OCI-LY1 (cell line): ENCODE measurements around the gene RASA3.

Source experiments
- H2AFZ ChIP-seq: fragments of 200-600 bp; sonication (generic), shearing (Covaris generic); 2 replicates; pipeline ENCODE4 v1.6.0; 2014; ENCODE audit warnings: antibody characterized with exemption, mild to moderate bottlenecking, low read length
- H3F3A ChIP-seq: fragments of 200-600 bp; sonication (generic), shearing (Covaris generic); 2 replicates; pipeline ENCODE4 v1.6.0; 2014; ENCODE audit warnings: mild to moderate bottlenecking, antibody characterized with exemption, low read length, moderate library complexity; ENCODE audit not compliant: insufficient read depth
- H3K27ac ChIP-seq: fragments of 200-600 bp; sonication (generic); 2 replicates; pipeline ENCODE4 v1.5.1; 2014; ENCODE audit warnings: low read length, mixed run types, mild to moderate bottlenecking, low read depth; ENCODE audit not compliant: poor library complexity, severe bottlenecking
- H3K27me3 ChIP-seq: fragments of 200-600 bp; sonication (generic); 2 replicates; pipeline ENCODE4 v1.6.0; 2014; ENCODE audit warnings: antibody characterized with exemption, mild to moderate bottlenecking, low read length, moderate library complexity; ENCODE audit not compliant: insufficient read depth
- H3K36me3 ChIP-seq: fragments of 200-600 bp; sonication (generic); 2 replicates; pipeline ENCODE4 v1.6.1; 2014; ENCODE audit warnings: mild to moderate bottlenecking, antibody characterized with exemption, low read length, moderate library complexity, mixed read lengths; ENCODE audit not compliant: insufficient read depth
- H3K4me1 ChIP-seq: fragments of 200-600 bp; sonication (generic); 2 replicates; pipeline ENCODE4 v1.5.1; 2014; ENCODE audit warnings: mild to moderate bottlenecking, low read length, moderate library complexity; ENCODE audit not compliant: insufficient read depth, severe bottlenecking
- H3K4me2 ChIP-seq: fragments of 200-600 bp; sonication (generic), shearing (Covaris generic); 2 replicates; pipeline ENCODE4 v1.6.1; 2014; ENCODE audit warnings: low read length
- H3K4me3 ChIP-seq: fragments of 200-600 bp; sonication (generic); 2 replicates; pipeline ENCODE4 v1.5.1; 2014; ENCODE audit warnings: low read length, low read depth, mild to moderate bottlenecking, mixed read lengths; ENCODE audit not compliant: poor library complexity, severe bottlenecking
- H3K79me2 ChIP-seq: fragments of 200-600 bp; shearing (Covaris generic); 2 replicates; pipeline ENCODE4 v1.6.1; 2016; ENCODE audit warnings: mixed run types, low read length, mixed read lengths; ENCODE audit not compliant: insufficient read depth
- H3K9ac ChIP-seq: fragments of 200-600 bp; sonication (generic), shearing (Covaris generic); 2 replicates; pipeline ENCODE4 v1.6.1; 2014; ENCODE audit warnings: mild to moderate bottlenecking, low read length, mixed read lengths
- H3K9me2 ChIP-seq: fragments of 200-600 bp; sonication (generic), shearing (Covaris generic); 2 replicates; pipeline ENCODE4 v1.6.1; 2014; ENCODE audit warnings: low read depth, mild to moderate bottlenecking, low read length, mixed read lengths
- H3K9me3 ChIP-seq: fragments of 200-600 bp; shearing (Covaris generic); 2 replicates; pipeline ENCODE4 v1.6.1; 2014; ENCODE audit warnings: low read length, mixed read lengths
- H4K20me1 ChIP-seq: fragments of 200-600 bp; sonication (generic), shearing (Covaris generic); 2 replicates; pipeline ENCODE4 v1.6.0; 2016; ENCODE audit warnings: mild to moderate bottlenecking, low read length; ENCODE audit not compliant: insufficient read depth
- CTCF ChIP-seq: fragments of 200-600 bp; sonication (generic), shearing (Covaris generic); IDR thresholded peaks from 2 replicates; pipeline ENCODE4 v1.5.1; 2017; ENCODE audit warnings: mild to moderate bottlenecking, antibody characterized with exemption, low read length, moderate library complexity, mixed read lengths
- EZH2 ChIP-seq: fragments of 200-600 bp; sonication (generic), shearing (Covaris generic); IDR thresholded peaks from 2 replicates; pipeline ENCODE4 v1.8.0; 2017; ENCODE audit warnings: borderline replicate concordance, mixed run types, mild to moderate bottlenecking, antibody characterized with exemption, low read length, moderate library complexity, mixed read lengths

RASA3 gene

GRCh38 chr13:113981611-113982295 lies 150.7 kb downstream of the RASA3 start:
- Histone ChIP-seq H3K27me3 (no peaks in the 10 kb centered on the region), H3K27ac (no peak overlapping the region), H3K4me1 (no peaks in the 10 kb centered on the region), H3K36me3 (peaks cover 60% of the 10 kb centered on the region), H3K9me3 (no peaks in the 10 kb centered on the region), H2AFZ (no peak overlapping the region), H4K20me1 (no peaks in the 10 kb centered on the region), H3K9ac (no peak overlapping the region), H3F3A (no peaks in the 10 kb centered on the region), H3K4me2 (no peak overlapping the region), H3K4me3 (no peak overlapping the region), H3K9me2 (no peaks in the 10 kb centered on the region), H3K79me2 (no peaks in the 10 kb centered on the region)
- no peak for TF ChIP-seq EZH2
- no peak for TF ChIP-seq CTCF

GRCh38 chr13:113981194-113981605 lies 151.2 kb downstream of the RASA3 start:
- Histone ChIP-seq H3K4me3 (no peak overlapping the region), H3K9me3 (no peaks in the 10 kb centered on the region), H4K20me1 (no peaks in the 10 kb centered on the region), H3K27me3 (no peaks in the 10 kb centered on the region), H3K27ac (no peak overlapping the region), H3K36me3 (peaks cover 63% of the 10 kb centered on the region), H3K9ac (no peak overlapping the region), H3K9me2 (no peaks in the 10 kb centered on the region), H2AFZ (no peak overlapping the region), H3K4me2 (no peak overlapping the region), H3K79me2 (no peaks in the 10 kb centered on the region), H3K4me1 (no peaks in the 10 kb centered on the region), H3F3A (no peaks in the 10 kb centered on the region)
- TF ChIP-seq EZH2, result no peak

- no peak overlapping the region for H3K9ac ChIP-seq
- H3K36me3 ChIP-seq, result peaks cover 66% of the 10 kb centered on the region
- H4K20me1 ChIP-seq, result no peaks in the 10 kb centered on the region
These were observed 151.8 kb downstream of the RASA3 start for GRCh38 chr13:113980489-113981064.

More at GRCh38 chr13:113980489-113981064, 151.8 kb downstream of the RASA3 start:
- H3K27me3 ChIP-seq, result no peaks in the 10 kb centered on the region
- H3K4me3 ChIP-seq, result no peak overlapping the region
- TF ChIP-seq EZH2 (no peak), CTCF (no peak)
- H3K79me2 ChIP-seq, result no peaks in the 10 kb centered on the region
- H3K9me3 ChIP-seq, result no peaks in the 10 kb centered on the region
- H3K4me1 ChIP-seq, result no peaks in the 10 kb centered on the region
- no peak overlapping the region for H3K27ac ChIP-seq
- H2AFZ ChIP-seq, result no peak overlapping the region
- no peaks in the 10 kb centered on the region for H3F3A ChIP-seq
- H3K4me2 ChIP-seq, result no peak overlapping the region
- H3K9me2 ChIP-seq, result no peaks in the 10 kb centered on the region
